Stomach (tissue), 9 donors: Measurements from ENCODE around the gene TP53TG5. TPM values are rescaled to one million over a fixed set of nuclear protein-coding genes. Genes with fewer than 3 reads are reported as not detected.
A peak's percentile ranks its signal among the peaks of the same experiment; 100 is the strongest.

ENCODE experiments used
- DNase-seq, 2 donors: peaks; one replicate each; pipeline versions ENCODE4 v3.0.0 to v3.0.0-alpha.2; 2013 to 2019
- H3K27ac ChIP-seq, 5 donors: fragments of 200-600 bp in 4 of 5; sonication (generic) in 4 of 5; one replicate each; pipeline ENCODE4 v1.5.1; 2013 to 2019; ENCODE audit warnings: mild to moderate bottlenecking in 1 of 5, moderate library complexity in 1 of 5
- H3K27me3 ChIP-seq, 3 donors: fragments of 200-600 bp; sonication (generic); one replicate each; pipeline ENCODE4 v1.5.1; 2017 to 2019; ENCODE audit warnings: mixed run types in 1 of 3
- H3K36me3 ChIP-seq, 4 donors: fragments of 200-600 bp; sonication (generic); 1 replicate in 3 of 4; 2 replicates in 1 of 4; pipeline ENCODE4 v1.5.1; 2016 to 2019
- H3K4me1 ChIP-seq, 4 donors: fragments of 200-600 bp; sonication (generic); one replicate each; pipeline ENCODE4 v1.5.1; 2016 to 2019
- H3K4me3 ChIP-seq, 4 donors: fragments of 200-600 bp; sonication (generic) in 3 of 4; one replicate each; pipeline ENCODE4 v1.5.1; 2016 to 2019; ENCODE audit warnings: mild to moderate bottlenecking in 1 of 4
- H3K9me3 ChIP-seq, 4 donors: fragments of 200-600 bp; sonication (generic); one replicate each; pipeline ENCODE4 v1.5.1; 2016 to 2019
- EP300 ChIP-seq: sonication (generic); formaldehyde crosslinking; IDR thresholded peaks from one replicate; pipeline ENCODE4 v1.6.1; 2017; ENCODE audit warnings: antibody characterized with exemption
- POLR2A ChIP-seq, 4 donors: fragments of 450-650 bp; IDR thresholded peaks; one replicate each; pipeline ENCODE4 v1.6.1; 2016; ENCODE audit warnings: antibody characterized with exemption in 4 of 4, control low read depth in 2 of 4, mild to moderate bottlenecking in 1 of 4, moderate library complexity in 1 of 4
- POLR2AphosphoS5 ChIP-seq, 3 donors: sonication (generic); formaldehyde crosslinking; IDR thresholded peaks; one replicate each; pipeline ENCODE4 v1.6.1; 2016; ENCODE audit warnings: antibody characterized with exemption in 3 of 3
- WGBS, 5 donors: extraction: QIAGEN DNeasy Blood & Tissue Kit in 3 of 5; methylation state at CpG; one replicate each; pipeline versions ENCODE4 v1.1.5 to v1.1.7; 2013 to 2018; 5-methylcytosine and 5-hydroxymethylcytosine counted together
- intact Hi-C: fragments of 100-400 bp; cut with DNase I; formaldehyde crosslinking; loops from one replicate; pipeline ENCODE4 v1.15.1; 2023; ENCODE audit warnings: low total_unique reads
- polyA plus RNA-seq, 3 donors: library from polyadenylated mRNA; stranded (reverse); fragments of 200-250 nt; gene quantifications; one replicate each; pipeline ENCODE4 v1.2.3, GENCODE V29; 2013
- total RNA-seq, 5 donors: library from RNA; depleted of rRNA; stranded (reverse); fragments of >200 nt; gene quantifications; one replicate each; pipeline versions ENCODE4 v1.1.0 to v1.2.3, GENCODE V29; 2014 to 2016
- TF ChIP-seq, protein P1 (sequence below), 7 experiments: fragments of 450-650 bp in 4 of 7; fragments of 200-600 bp in 3 of 7; sonication (generic) in 3 of 7; IDR thresholded peaks; one replicate each; pipeline ENCODE4 v1.5.1; 2016 to 2019; ENCODE audit warnings: antibody characterized with exemption in 7 of 7, control low read depth in 2 of 7, mild to moderate bottlenecking in 1 of 7
- donor health status: healthy with polysubstance abuse.
- donor health status: Bipolar disorder and iron deficiency.
- donor health status: healthy.

Gene TP53TG5
- total and polyA plus RNA-seq, 8 donors: 0.12 to 0.33 TPM; not detected in 6

DNA sequence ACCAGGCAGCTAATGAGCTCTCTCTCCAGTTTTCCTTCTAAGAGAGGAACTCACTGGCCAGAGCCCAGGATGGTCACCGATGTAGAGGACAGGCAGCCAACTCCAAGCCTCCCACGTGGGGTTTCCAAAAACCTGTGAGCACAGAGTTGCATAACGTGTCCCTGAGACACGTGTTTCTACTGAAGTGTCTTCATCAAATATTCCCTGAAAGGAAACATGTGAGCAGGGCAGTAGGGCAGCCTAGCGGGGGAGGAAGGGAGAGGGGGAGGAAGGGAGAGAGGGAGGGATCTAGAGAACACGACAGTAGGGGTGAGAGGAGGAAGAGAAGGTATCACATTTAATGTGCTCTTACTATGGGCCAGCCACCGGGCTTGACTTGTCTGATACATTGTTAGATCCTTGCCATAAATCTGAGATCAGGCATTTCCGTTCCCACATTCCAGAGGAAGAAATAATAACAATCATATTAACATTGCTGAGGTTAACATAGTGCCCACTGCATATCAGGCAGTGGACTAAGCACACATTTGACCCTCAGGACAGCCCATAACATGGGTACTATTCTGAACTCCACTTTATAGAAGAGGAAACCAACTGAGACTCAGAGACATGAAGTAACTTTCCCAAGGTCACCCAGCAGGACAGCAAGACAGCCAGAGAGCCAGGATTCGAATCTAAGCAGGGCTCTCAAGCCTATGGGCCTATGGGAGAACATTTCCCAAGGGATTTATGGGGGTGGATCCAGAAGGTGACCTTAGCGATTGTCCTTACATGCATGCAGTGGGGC lies 19.6 kb downstream of the TP53TG5 start:
- H3K9me3 ChIP-seq: no peaks in the 10 kb centered on the region
- peak overlapping the region; percentile 7 to 97 (median 95) for H3K27ac ChIP-seq
- H3K4me1 ChIP-seq: peaks cover 45 to 63% (median 52%) of the 10 kb centered on the region in 4 donors
- no peaks in the 10 kb centered on the region for H3K36me3 ChIP-seq
- DNase-seq: peak in 1 of 2 donors; percentile 58
- intact Hi-C loops: no loop called here
- WGBS, 5 donors: 24 to 50% (median 39%) methylated on average over 10 of the region's 10 CpGs
- TF ChIP-seq POLR2A (IDR thresholded peaks at IDR 0.05) (no peak), POLR2AphosphoS5 (IDR thresholded peaks at IDR 0.05) (peak; percentile 46 to 98 (median 88)), EP300 (peak; percentile 44)
- TF ChIP-seq, protein P1, sequence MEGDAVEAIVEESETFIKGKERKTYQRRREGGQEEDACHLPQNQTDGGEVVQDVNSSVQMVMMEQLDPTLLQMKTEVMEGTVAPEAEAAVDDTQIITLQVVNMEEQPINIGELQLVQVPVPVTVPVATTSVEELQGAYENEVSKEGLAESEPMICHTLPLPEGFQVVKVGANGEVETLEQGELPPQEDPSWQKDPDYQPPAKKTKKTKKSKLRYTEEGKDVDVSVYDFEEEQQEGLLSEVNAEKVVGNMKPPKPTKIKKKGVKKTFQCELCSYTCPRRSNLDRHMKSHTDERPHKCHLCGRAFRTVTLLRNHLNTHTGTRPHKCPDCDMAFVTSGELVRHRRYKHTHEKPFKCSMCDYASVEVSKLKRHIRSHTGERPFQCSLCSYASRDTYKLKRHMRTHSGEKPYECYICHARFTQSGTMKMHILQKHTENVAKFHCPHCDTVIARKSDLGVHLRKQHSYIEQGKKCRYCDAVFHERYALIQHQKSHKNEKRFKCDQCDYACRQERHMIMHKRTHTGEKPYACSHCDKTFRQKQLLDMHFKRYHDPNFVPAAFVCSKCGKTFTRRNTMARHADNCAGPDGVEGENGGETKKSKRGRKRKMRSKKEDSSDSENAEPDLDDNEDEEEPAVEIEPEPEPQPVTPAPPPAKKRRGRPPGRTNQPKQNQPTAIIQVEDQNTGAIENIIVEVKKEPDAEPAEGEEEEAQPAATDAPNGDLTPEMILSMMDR (IDR thresholded peaks at IDR 0.05): no peak
- H3K27me3 ChIP-seq: no peaks in the 10 kb centered on the region
- H3K4me3 ChIP-seq: no peak overlapping the region

DNA sequence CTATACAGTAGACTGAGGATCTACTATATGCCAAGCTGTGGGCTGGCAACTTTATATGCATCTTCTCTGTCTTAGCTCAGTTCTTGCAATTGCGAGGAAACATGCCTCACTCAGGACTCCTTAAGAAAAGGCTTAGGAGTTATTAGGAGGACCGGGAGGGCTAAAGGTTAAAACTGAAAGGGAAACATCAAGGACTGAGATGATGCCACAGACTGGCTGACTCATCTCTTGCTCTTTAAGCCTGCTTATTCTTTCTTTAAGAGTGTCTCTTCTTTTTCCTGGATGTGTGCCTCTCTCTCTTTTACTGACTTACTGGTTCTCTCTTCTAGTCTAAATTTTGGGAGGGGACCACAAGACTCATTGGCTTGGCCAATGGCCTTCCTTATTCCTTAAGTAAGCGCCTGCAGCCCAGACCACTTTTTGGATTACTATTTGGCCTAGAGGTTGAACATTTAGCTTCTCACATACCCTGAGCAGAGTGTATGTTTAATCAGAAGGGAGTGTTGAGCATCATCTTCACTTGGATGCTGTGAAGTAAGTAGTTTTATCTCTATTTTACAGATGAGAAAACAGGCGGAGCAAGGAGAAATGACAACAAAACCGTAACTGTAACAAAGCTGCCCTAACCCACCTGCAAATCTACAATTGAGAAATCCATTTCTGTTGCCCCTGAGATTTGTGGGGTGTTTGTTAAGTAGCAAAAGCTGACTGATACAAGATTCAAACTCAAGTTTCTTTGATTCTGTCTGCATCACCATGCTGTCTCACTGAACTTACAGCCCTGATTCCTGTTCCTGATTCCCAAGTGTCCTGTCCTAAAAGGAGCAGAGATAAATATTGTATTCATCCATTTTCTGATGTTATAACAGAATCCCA lies 22.7 kb downstream of the TP53TG5 start:
- Histone ChIP-seq H3K27ac (peak overlapping the region in 4 of 5 donors; percentile 50 to 95 (median 60)), H3K4me3 (no peak overlapping the region), H3K9me3 (no peaks in the 10 kb centered on the region), H3K36me3 (no peaks in the 10 kb centered on the region), H3K4me1 (peaks cover 27 to 42% (median 35%) of the 10 kb centered on the region in 4 donors), H3K27me3 (no peaks in the 10 kb centered on the region)
- WGBS, 5 donors: 55 to 83% (median 76%) methylated on average over 5 of the region's 5 CpGs
- DNase-seq: no peak
- intact Hi-C loops: no loop called here
- peak in 1 of 3 donors; percentile 53 for TF ChIP-seq POLR2AphosphoS5 (IDR thresholded peaks at IDR 0.05)
- TF ChIP-seq POLR2A (IDR thresholded peaks at IDR 0.05): no peak

DNA sequence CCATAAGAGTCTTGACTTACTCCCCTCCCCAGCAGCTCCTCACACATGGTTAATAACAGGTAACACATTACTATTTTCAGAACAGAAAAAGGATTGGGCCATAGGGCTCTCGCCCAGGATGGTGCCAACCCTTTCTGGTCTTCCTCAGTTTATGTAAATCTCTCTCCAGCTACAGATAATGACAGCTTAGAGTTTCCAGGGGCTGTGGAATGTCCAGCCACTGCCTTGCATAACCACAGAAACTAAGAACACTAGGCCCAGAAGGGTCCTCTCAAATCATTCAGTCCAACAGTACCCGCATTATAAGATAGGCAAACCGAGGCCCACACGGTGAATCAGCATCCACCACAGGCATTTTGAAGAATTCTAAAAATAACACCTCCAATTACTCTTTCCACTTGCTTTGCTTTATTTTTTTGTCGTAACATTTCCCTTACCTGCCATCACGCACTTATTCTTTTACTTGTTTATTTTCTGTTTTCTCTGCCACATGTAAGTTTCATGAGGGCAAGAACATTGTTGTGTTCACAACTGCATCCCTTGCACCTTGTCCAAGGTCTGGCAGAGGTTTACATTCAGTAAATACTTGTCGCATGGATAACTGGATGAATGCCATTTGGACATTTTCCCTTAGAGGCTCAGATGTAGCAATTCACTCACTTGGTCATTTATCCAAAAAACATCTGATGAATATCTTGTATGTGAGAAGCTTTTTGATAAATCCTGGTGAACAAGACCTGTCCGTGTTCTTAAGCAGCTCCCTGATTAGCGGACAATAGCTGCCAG lies 23.5 kb downstream of the TP53TG5 start:
- Histone ChIP-seq H3K36me3 (no peaks in the 10 kb centered on the region), H3K27ac (peak overlapping the region in 4 of 5 donors; percentile 50 to 95 (median 60)), H3K4me3 (no peak overlapping the region), H3K27me3 (no peaks in the 10 kb centered on the region), H3K4me1 (peaks cover 20 to 34% (median 27%) of the 10 kb centered on the region in 4 donors), H3K9me3 (no peaks in the 10 kb centered on the region)
- TF ChIP-seq EP300 (no peak), POLR2AphosphoS5 (IDR thresholded peaks at IDR 0.05) (no peak), POLR2A (IDR thresholded peaks at IDR 0.05) (no peak)
- TF ChIP-seq, protein P1 (IDR thresholded peaks at IDR 0.05): no peak
- no peak for DNase-seq
- intact Hi-C loops: no loop called here
- 62 to 77% (median 72%) methylated on average over 9 of the region's 9 CpGs for WGBS, 5 donors

DNA sequence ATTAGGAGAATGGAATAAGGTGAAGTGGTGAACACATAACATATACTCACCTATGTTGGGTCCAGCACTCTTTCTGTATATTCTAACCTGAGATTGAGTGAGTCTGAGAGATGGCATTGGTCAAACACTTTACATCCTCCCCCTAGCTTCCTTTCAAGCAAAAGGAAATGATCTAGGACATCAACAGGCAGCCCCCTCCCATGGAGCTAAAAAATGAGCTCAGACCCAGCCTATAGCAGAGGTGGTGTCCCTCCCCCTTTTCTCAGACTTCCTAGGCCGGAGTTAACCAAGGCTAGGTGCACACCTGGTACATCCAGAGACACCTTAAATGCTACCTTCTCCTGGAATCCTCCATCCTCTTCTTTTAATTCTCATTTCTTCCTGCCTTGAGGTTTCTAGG lies 24.4 kb downstream of the TP53TG5 start:
- Histone ChIP-seq H3K4me1 (peaks cover 13 to 34% (median 23%) of the 10 kb centered on the region in 4 donors), H3K27ac (peak overlapping the region in 2 of 5 donors; percentile 61 to 95)

More for the DNA sequence above, 24.4 kb downstream of the TP53TG5 start:
- intact Hi-C loops: no loop called here
- no peak for DNase-seq
- Histone ChIP-seq H3K9me3 (no peaks in the 10 kb centered on the region), H3K4me3 (no peak overlapping the region), H3K36me3 (no peaks in the 10 kb centered on the region), H3K27me3 (no peaks in the 10 kb centered on the region)
- TF ChIP-seq EP300 (no peak), POLR2A (IDR thresholded peaks at IDR 0.05) (no peak), POLR2AphosphoS5 (IDR thresholded peaks at IDR 0.05) (no peak)
- TF ChIP-seq, protein P1 (IDR thresholded peaks at IDR 0.05): no peak
- 81 to 100% (median 91%) methylated on average over 1 of the region's 1 CpG for WGBS, 5 donors
